CD4-positive, alpha-beta T cell treated with Interferon gamma for 1 hour (primary cell): Measurements from ENCODE around the gene SLC44A4.
"Not testable (repeated sequence)": the region's sequence is repeated elsewhere in the genome, so short reads cannot be mapped to it uniquely, and the experiment has no call there.

ENCODE experiments used
- DNase-seq: peaks from one replicate; pipeline ENCODE4 v3.0.0-alpha.2; 2020

The SLC44A4 gene

DNA sequence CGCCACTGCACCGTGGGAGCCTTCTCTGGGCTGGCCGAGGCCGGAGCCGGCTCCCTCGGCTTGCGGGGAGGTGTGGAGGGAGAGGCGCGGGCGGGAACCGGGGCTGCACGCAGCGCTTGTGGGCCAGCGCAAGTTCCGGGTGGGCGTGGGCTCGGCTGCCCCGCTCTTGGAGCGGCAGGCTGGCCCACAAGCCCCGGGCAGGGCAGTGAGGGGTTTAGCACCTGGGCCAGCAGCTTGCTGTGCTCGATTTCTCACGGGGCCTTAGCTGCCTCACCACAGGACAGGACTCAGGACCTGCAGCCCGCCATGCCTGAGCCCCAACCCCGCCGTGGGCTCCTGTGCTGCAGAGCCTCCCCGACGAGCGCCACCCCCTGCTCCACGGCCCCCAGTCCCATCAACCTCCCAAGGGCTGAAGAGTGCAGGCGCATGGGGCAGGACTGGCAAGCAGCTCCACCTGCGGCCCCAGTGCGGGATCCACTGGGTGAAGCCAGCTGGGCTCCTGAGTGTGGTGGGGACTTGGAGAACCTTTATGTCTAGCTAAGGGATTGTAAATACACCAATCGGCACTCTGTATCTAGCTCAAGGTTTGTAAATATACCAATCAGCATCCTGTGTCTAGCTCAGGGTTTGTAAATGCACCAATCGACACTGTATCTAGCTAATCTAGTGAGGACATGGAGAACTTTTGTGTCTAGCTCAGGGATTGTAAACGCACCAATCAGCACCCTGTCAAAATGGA lies 26.6 kb downstream of the SLC44A4 start:
- DNase-seq = not testable (repeated sequence)

GRCh38 chr6:31851485-31851832 lies 27.3 kb downstream of the SLC44A4 start:
- DNase-seq = no peak

- no peak for DNase-seq
Observed at GRCh38 chr6:31850765-31851484, 27.9 kb downstream of the SLC44A4 start.

DNA sequence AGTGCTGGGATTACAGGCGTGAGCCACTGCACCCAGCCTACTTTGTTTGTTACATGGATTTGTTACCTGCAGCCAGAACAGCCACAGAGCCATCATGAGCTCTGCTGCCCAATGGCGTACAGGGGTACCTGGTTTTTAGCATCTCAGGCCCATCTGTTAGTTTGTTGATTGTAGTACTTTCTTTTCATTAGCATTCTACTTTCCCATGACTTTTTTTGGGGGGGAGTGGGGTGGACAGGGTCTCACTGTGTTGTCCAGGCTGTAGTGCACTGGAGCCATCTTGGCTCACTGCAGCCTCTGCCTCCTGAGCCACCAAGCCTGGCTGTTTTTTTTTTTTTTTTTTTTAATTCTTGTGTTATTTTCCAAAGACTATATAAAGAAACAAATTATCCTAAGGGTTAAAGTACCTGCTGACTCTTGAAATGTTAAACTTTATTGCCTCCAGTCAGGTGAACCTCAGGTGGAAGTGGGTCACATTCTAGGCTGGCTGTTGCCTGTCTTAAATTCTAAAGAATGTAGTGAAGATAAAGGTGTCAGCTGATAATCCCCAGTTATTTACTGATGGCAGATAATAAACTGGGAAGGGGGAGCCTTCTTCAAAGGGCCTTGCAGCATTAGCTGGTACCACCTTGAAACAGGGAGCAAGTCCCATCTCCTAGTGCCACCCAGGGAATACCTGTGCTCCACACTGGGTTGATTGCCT lies 31.4 kb downstream of the SLC44A4 start:
- no peak for DNase-seq

DNA sequence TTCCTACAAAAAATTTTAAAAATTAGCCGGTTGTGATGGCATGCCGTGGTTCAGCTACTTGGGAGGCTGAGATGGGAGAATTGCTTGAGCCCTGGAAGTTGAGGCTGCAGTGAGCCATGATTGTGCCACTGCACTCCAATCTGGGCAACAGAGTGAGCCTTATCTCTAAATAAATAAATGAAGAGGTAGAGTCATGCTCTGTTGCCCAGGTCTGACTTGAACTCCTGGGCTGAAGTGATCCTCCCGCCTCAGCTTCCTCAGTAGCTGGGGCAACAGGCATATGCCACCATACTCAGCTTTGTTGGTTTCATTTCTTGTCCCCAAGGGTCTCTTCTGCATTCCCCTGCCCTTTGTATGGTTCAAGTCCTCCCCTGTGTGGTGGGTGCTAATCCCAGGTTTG lies 34.3 kb downstream of the SLC44A4 start:
- DNase-seq = no peak

GRCh38 chr6:31842053-31842452 lies 36.7 kb downstream of the SLC44A4 start:
- DNase-seq = no peak

DNA sequence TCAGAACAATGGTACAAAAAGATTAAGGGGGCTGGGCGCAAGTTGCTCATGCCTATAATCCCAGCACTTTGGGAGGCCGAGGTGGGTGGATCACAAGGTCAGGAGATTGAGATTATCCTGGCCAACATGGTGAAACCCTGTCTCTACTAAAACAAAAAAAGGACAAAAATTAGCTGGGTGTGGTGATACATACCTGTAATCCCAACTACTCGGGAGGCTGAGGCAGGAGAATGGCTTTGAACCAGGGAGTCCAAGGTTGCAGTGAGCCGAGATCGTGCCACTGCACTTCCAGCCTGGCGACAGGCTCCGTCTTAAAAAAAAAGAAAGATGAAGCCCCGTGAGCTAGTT lies 39.0 kb downstream of the SLC44A4 start:
- DNase-seq = not testable (repeated sequence)

GRCh38 chr6:31838968-31839367 lies 39.8 kb downstream of the SLC44A4 start:
- DNase-seq = no peak

DNA sequence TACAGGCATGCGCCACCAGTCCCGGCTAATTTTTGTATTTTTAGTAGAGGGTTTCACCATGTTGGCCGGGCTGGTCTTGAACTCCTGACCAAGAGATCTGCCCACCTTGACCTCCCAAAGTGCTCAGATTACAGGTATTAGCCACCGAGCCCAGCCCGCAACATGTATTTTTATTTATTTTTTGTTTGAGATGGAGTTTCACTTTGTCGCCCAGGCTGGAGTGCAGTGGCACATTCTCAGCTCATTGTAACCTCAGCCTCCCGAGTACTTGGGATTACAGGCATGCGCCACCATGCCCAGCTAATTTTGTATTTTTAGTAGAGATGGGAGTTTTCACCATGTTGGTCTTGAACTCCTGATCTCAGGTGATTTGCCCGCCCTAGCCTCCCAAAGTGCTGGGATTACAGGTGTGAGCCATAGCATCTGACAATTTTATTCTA lies 40.7 kb downstream of the SLC44A4 start:
- not testable (repeated sequence) for DNase-seq

DNA sequence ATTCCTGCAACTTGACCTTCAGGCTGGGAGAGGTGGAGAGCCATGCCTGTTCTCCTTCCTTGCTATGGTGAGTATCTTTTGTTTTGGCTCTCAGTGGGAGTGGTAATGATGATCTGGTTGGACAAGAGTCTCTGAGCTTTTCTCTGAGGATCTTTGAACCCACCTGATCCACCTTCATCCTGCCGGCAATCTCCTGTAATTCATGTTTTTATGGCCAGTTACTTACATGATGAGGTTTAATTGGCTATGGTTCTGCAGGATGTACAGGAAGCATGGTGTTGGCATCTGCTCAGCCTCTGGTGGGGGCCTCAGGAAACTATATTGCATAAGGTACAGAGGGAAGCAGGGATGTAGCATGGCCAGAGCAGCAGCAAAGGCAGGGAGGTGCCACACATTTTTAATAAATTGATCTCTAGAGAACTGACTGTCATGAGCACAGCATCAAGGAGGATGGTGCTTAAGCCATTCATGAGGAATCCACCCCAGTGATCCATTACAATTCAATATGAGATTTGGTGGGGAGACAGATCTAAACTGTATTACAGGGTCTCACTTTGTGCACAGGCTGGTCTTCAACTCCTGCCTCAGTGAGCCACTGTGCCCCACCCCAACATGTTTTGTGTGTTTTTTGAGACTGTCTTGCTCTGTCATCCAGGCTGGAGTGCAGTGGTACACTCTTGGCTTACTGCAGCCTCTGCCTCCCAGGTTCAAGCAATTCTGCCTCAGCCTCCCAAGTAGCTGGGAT lies 41.3 kb downstream of the SLC44A4 start:
- DNase-seq = no peak

DNA sequence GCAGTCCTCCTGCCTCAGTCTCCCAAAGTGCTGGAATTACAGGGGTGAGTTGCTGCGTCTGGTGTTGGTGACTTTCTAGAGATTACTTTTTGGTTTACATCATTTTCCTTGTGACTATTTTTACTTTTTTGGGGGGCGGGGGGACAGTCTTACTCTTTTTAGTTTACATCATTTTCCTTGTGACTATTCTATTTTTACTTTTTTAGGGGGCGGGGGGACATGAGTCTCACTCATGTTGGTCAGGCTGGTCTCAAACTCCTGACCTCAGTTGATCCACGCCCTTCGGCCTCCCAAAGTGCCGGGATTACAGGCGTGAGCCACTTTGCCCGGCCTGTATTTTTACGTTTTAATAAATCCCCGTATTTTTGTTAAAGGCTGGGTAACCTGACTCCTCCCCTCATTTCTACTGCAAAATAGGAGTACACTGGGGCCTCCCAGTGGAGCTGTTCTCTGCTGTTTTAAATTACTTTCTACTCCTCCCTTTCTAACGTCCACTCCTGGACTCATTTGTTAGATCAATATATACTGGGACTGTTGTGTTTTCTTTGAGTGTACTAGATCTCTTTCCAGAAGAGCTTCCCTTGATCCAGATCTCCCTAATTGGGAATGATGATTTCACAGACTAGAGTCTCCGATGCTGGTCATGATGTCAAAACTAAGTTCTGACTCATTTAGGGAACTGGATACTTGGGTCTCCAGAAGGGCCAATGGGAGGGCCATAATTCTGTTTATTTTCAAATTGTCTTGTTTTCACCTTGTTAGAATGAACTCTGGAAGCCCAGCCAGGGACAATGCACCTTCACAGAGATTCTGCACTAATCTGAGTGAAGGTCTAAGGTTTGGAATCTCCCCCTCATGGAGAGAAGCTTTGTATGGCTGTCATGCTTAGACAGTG lies 42.1 kb downstream of the SLC44A4 start:
- DNase-seq = no peak

DNA sequence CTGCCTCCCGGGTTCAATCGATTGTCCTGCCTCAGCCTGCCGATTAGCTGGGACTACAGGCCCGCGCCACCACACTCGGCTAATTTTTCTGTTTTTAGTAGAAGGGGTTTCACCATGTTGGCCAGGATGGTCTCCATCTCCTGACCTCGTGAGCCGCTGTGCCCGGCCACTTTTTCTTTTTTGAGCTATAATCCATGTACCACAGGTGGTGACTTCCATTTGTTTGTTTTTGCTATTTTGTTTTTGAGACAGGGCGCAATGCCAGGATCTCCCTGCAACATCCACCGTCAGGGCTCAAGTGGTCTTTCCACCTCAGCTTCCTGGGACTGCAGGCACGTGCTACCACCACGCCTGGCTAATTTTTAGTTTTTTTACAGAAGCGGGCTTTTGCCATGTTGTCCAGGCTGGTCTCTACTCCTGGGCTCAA lies 42.7 kb downstream of the SLC44A4 start:
- DNase-seq = no peak

GRCh38 chr6:31834367-31835250 lies 44.2 kb downstream of the SLC44A4 start:
- DNase-seq = peak; percentile 78

GRCh38 chr6:31831350-31832215 lies 47.2 kb downstream of the SLC44A4 start:
- DNase-seq = peak; percentile 52

DNA sequence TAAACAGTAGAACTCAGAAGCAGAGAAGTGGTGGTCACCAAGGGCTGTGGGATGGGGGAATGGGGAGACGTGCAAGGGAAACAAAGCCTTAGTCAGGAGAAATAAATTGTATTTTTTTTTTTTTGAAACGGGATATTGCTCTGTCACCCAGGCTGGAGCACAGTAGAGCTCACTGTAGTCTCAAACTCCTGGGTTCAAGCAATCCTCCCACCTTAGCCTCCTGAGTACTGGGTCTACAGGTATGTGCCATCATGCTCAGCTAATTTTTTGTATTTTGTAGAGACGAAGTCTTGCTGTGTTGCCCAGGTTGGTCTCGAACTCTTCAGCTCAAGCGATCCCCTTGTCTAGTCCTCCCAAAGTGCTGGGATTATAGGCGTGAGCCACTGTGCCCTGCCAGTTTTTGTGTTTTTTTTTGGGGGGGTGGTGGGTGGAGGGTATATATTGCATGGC lies 47.9 kb downstream of the SLC44A4 start:
- peak; percentile 24 for DNase-seq

GRCh38 chr6:31829633-31830283 lies 49.0 kb downstream of the SLC44A4 start:
- no peak for DNase-seq

- peak; percentile 96 for DNase-seq
Observed at GRCh38 chr6:31827286-31828079, 51.3 kb downstream of the SLC44A4 start, which contains the start of gene HSPA1B. HSPA1B (plus strand) TSS chr6:31827738; CDS start chr6:31827951, 213 bp downstream.

GRCh38 chr6:31826793-31827285 lies 52.0 kb downstream of the SLC44A4 start:
- no peak for DNase-seq
